GM12874 (cell line): ENCODE measurements around the gene ACSL6.

Source experiments
- CTCF ChIP-seq: IDR thresholded peaks from 2 replicates; pipeline ENCODE4 v1.5.1; 2011; ENCODE audit warnings: low read depth, mild to moderate bottlenecking, control low read depth, low read length, moderate library complexity; ENCODE audit not compliant: insufficient read depth

The ACSL6 gene

GRCh38 chr5:132052520-132052919 is 41.1 kb upstream of the ACSL6 start:
- TF ChIP-seq CTCF, result no peak

- TF ChIP-seq CTCF, result no peak
These were observed 39.4 kb upstream of the ACSL6 start for GRCh38 chr5:132050661-132051552.

- no peak for TF ChIP-seq CTCF
These were observed 38.7 kb upstream of the ACSL6 start for GRCh38 chr5:132050136-132050535.

- no peak for TF ChIP-seq CTCF
These were observed 38.1 kb upstream of the ACSL6 start for GRCh38 chr5:132049559-132049958.

GRCh38 chr5:132049093-132049492 is 37.6 kb upstream of the ACSL6 start:
- no peak for TF ChIP-seq CTCF

GRCh38 chr5:132046880-132047299 is 35.4 kb upstream of the ACSL6 start:
- TF ChIP-seq CTCF, result no peak

GRCh38 chr5:132044207-132044606 is 32.7 kb upstream of the ACSL6 start:
- TF ChIP-seq CTCF, result no peak
